Mononuclear cell (primary cell): Measurements from ENCODE around the gene PROB1. TPM values are rescaled to one million over a fixed set of nuclear protein-coding genes. Genes with fewer than 3 reads are reported as not detected.

Experiments
- H3K27me3 ChIP-seq: 2 replicates; pipeline ENCODE4 v1.6.0; 2011; ENCODE audit warnings: low read length, control low read depth; ENCODE audit not compliant: insufficient read depth
- H3K4me1 ChIP-seq: 2 replicates; pipeline ENCODE4 v1.5.1; 2011; ENCODE audit warnings: mild to moderate bottlenecking, low read length, control low read depth; ENCODE audit not compliant: insufficient read depth
- H3K4me3 ChIP-seq: 2 replicates; pipeline ENCODE4 v1.5.1; 2011; ENCODE audit warnings: mild to moderate bottlenecking, low read length, moderate library complexity
- H3K9me3 ChIP-seq: 2 replicates; pipeline ENCODE4 v1.5.1; 2011; ENCODE audit warnings: low read depth, mild to moderate bottlenecking, control low read depth, low read length
- total RNA-seq: library from RNA; depleted of rRNA; stranded (reverse); fragments of >200 nt; gene quantifications from one replicate; pipeline ENCODE4 v1.2.3, GENCODE V29; 2012

The PROB1 gene
- total RNA-seq, 1 donor = 0.21 TPM

- H3K27me3 ChIP-seq = no peaks in the 10 kb centered on the region
- no peak overlapping the region for H3K4me3 ChIP-seq
- H3K4me1 ChIP-seq = peaks cover 17% of the 10 kb centered on the region
- H3K9me3 ChIP-seq = no peaks in the 10 kb centered on the region
These were observed 15.1 kb downstream of the PROB1 start for GRCh38 chr5:139379626-139380449.

- Histone ChIP-seq H3K4me1 (peaks cover 8% of the 10 kb centered on the region), H3K27me3 (no peaks in the 10 kb centered on the region), H3K4me3 (no peak overlapping the region), H3K9me3 (no peaks in the 10 kb centered on the region)
These were observed 16.0 kb downstream of the PROB1 start for GRCh38 chr5:139378941-139379361.

- no peak overlapping the region for H3K4me3 ChIP-seq
- H3K4me1 ChIP-seq = peaks cover 4% of the 10 kb centered on the region
- no peaks in the 10 kb centered on the region for H3K27me3 ChIP-seq
- H3K9me3 ChIP-seq = no peaks in the 10 kb centered on the region
These were observed 16.6 kb downstream of the PROB1 start for GRCh38 chr5:139378101-139378825.

- Histone ChIP-seq H3K4me3 (no peak overlapping the region), H3K27me3 (no peaks in the 10 kb centered on the region), H3K4me1 (peaks cover 3% of the 10 kb centered on the region), H3K9me3 (no peaks in the 10 kb centered on the region)
These were observed 17.7 kb downstream of the PROB1 start for GRCh38 chr5:139377226-139377625.

GRCh38 chr5:139376364-139376763, 18.5 kb downstream of the PROB1 start:
- H3K4me3 ChIP-seq = no peak overlapping the region
- no peaks in the 10 kb centered on the region for H3K9me3 ChIP-seq
- H3K4me1 ChIP-seq = no peaks in the 10 kb centered on the region
- no peaks in the 10 kb centered on the region for H3K27me3 ChIP-seq

GRCh38 chr5:139374909-139375308, 20.0 kb downstream of the PROB1 start:
- Histone ChIP-seq H3K4me3 (no peak overlapping the region), H3K9me3 (no peaks in the 10 kb centered on the region)

GRCh38 chr5:139371482-139372435, 23.1 kb downstream of the PROB1 start:
- Histone ChIP-seq H3K4me3 (no peak overlapping the region), H3K4me1 (no peaks in the 10 kb centered on the region), H3K27me3 (no peaks in the 10 kb centered on the region), H3K9me3 (no peaks in the 10 kb centered on the region)

More at GRCh38 chr5:139374909-139375308, 20.0 kb downstream of the PROB1 start:
- Histone ChIP-seq H3K4me1 (no peaks in the 10 kb centered on the region), H3K27me3 (no peaks in the 10 kb centered on the region)

GRCh38 chr5:139369181-139369580, 25.7 kb downstream of the PROB1 start:
- Histone ChIP-seq H3K4me1 (no peaks in the 10 kb centered on the region), H3K9me3 (no peaks in the 10 kb centered on the region), H3K4me3 (no peak overlapping the region), H3K27me3 (no peaks in the 10 kb centered on the region)

GRCh38 chr5:139368613-139369012, 26.3 kb downstream of the PROB1 start:
- no peaks in the 10 kb centered on the region for H3K9me3 ChIP-seq
- no peaks in the 10 kb centered on the region for H3K4me1 ChIP-seq
- no peak overlapping the region for H3K4me3 ChIP-seq
- no peaks in the 10 kb centered on the region for H3K27me3 ChIP-seq

GRCh38 chr5:139364466-139364865, 30.4 kb downstream of the PROB1 start:
- no peaks in the 10 kb centered on the region for H3K4me1 ChIP-seq
- H3K4me3 ChIP-seq = no peak overlapping the region
- no peaks in the 10 kb centered on the region for H3K27me3 ChIP-seq
- no peaks in the 10 kb centered on the region for H3K9me3 ChIP-seq

- Histone ChIP-seq H3K9me3 (no peaks in the 10 kb centered on the region), H3K4me1 (no peaks in the 10 kb centered on the region), H3K4me3 (no peak overlapping the region), H3K27me3 (no peaks in the 10 kb centered on the region)
These were observed 31.0 kb downstream of the PROB1 start for GRCh38 chr5:139363937-139364336.

GRCh38 chr5:139361835-139362429, 33.0 kb downstream of the PROB1 start:
- Histone ChIP-seq H3K4me1 (no peaks in the 10 kb centered on the region), H3K4me3 (no peak overlapping the region), H3K27me3 (no peaks in the 10 kb centered on the region), H3K9me3 (no peaks in the 10 kb centered on the region)

- H3K27me3 ChIP-seq = no peaks in the 10 kb centered on the region
- no peak overlapping the region for H3K4me3 ChIP-seq
- no peaks in the 10 kb centered on the region for H3K9me3 ChIP-seq
- no peaks in the 10 kb centered on the region for H3K4me1 ChIP-seq
These were observed 34.5 kb downstream of the PROB1 start for GRCh38 chr5:139360384-139360783.

- Histone ChIP-seq H3K4me3 (no peak overlapping the region), H3K27me3 (no peaks in the 10 kb centered on the region), H3K9me3 (no peaks in the 10 kb centered on the region), H3K4me1 (no peaks in the 10 kb centered on the region)
These were observed 36.8 kb downstream of the PROB1 start for GRCh38 chr5:139358064-139358463.
